GM13977 (cell line): Measurements from ENCODE around the gene SLC6A17.

Experiments
- DNase-seq: peaks from one replicate; pipeline ENCODE4 v3.0.0; 2012; ENCODE audit warnings: low spot score
- CTCF ChIP-seq: IDR thresholded peaks from 2 replicates; pipeline ENCODE4 v1.5.1; 2012; ENCODE audit warnings: mild to moderate bottlenecking, control low read depth; ENCODE audit not compliant: insufficient read depth; ENCODE audit errors: extremely low read depth, missing control alignments
- in situ Hi-C: fragments of 300-500 bp; cut with MboI; formaldehyde crosslinking; loops from one replicate; pipeline ENCODE4 v1.12.0; 2022; ENCODE audit warnings: low sequenced_read_pairs, low pct_unique_long_range_greater_than_20kb, mixed read lengths, inconsistent platforms; ENCODE audit not compliant: unreplicated experiment

The SLC6A17 gene

GRCh38 chr1:110228381-110228780 lies 78.1 kb downstream of the SLC6A17 start:
- TF ChIP-seq CTCF = no peak
- in situ Hi-C loops = no loop called here
- DNase-seq = no peak

DNA sequence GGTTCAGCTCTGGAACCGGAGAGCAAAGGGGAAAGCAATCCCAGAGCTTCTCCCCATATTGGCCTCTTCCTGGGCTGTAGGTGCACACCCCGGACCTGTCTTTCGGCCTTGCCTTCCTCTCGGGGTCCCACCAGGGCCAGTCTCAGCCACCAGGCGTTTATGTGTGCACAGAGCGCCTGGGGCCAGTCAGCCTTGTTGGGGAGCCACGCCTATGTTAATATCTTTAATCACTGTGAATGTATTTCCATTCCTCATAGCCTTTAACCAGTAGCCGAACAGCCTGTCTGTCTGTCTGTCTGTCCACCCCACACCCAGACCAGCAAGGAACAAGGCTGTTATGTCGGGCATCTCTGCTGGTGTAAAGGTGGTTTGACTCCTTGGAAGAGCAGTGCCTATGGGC lies 78.6 kb downstream of the SLC6A17 start:
- DNase-seq = no peak
- no peak for TF ChIP-seq CTCF
- in situ Hi-C loops = no loop called here

GRCh38 chr1:110229348-110230001 lies 79.2 kb downstream of the SLC6A17 start:
- in situ Hi-C loops = no loop called here
- no peak for DNase-seq
- no peak for TF ChIP-seq CTCF

DNA sequence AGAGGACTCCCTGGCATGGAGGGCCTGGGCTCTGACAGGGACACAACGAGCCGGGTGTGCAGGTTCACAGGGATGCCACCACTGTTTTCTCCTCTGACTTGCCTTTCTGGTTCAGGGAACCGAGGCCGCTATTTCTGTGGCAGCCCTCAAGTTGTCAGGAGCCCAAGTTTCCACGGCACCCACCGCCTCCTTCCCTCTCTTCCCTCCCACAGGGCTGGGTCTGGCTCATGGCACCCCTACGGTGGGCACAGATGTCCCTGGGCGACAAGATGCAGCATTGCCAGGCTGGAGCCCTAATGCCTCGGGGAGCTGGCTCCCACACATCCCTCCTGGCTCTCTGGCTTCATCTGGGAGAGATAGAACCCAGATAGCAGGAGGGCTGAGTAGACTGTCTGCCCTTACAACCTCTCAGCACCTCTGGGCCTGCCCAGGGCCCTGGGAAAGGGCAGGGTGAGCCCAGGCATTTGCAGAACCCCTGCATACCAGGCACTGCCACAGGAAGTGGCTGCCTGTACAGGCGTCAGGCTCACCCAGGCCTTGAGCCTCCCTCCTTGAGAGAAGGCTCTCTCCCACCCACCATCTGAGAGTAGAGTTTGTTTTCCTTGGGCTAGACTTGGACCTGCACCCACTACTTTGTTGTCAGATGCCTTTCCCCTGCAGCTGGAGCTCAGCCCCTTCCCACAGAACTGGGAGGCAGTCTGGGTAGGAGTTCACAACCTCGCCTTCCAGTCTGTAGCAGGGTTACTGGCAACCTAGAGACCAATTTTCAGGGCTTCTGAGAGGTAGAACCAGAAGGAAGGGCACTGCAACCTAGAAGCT lies 80.3 kb downstream of the SLC6A17 start:
- DNase-seq = no peak
- no peak for TF ChIP-seq CTCF
- in situ Hi-C loops = no loop called here

DNA sequence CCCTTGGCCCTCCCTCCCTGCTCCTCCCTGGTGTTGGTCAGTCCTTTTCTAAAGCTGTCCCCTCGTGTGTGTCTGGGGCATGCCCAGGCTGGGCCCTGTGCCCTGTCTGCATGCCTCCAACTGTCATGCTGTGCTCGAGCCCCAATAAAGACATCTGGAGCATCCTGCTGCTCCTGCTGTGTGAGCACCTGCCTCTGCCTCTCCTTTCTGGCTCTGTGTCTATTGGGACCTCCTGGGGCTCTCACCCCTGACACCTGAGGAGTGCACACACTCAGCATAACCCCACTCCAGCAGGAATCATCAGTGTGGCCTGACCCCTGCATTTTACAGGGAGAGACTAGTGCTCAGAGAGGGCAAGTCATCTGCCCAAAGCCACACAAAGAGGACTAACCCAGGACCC lies 83.6 kb downstream of the SLC6A17 start:
- no peak for DNase-seq
- TF ChIP-seq CTCF = no peak
- in situ Hi-C loops = no loop called here

DNA sequence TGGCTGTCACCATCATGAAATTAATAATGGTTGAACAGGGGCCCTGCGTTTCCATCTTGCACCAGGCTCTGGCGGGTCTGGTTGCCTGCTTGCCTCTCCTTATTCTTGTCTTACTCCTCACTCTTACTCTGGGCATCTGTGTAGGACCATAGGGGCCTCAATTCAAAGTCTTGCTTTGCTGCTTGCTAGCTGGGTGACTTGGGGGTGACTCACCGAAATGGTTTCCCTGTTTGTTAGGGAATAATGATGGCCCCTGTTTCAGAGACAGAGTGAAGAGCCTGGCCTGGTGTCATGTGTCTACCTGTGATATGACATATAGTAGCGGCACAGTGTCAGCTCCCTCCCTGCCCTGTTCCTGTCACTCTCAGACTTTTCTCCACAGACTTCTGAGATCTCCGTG lies 84.4 kb downstream of the SLC6A17 start:
- in situ Hi-C loops = no loop called here
- no peak for TF ChIP-seq CTCF
- no peak for DNase-seq
